Cerebellar nuclear complex (tissue), 1 donor: Measurements from ENCODE around the gene TNFRSF19.
"Not testable (repeated sequence)": the region's sequence is repeated elsewhere in the genome, so short reads cannot be mapped to it uniquely, and the experiment has no call there.

Source experiments
- DNase-seq, 2 experiments: peaks; one replicate each; lab custom pipeline; 2025; lab: John Stamatoyannopoulos, UW

The TNFRSF19 gene

GRCh38 chr13:23654111-23655110 lies 84.2 kb downstream of the TNFRSF19 start:
- DNase-seq, result no peak

GRCh38 chr13:23655321-23655720 lies 85.1 kb downstream of the TNFRSF19 start:
- DNase-seq, result no peak

- no peak for DNase-seq
Measured at GRCh38 chr13:23656637-23657371, 86.6 kb downstream of the TNFRSF19 start.

GRCh38 chr13:23658929-23659541 lies 88.8 kb downstream of the TNFRSF19 start:
- no peak for DNase-seq

- no peak for DNase-seq
Measured at GRCh38 chr13:23660249-23660648, 90.0 kb downstream of the TNFRSF19 start.

- no peak for DNase-seq
Measured at GRCh38 chr13:23666582-23666981, 96.4 kb downstream of the TNFRSF19 start.

GRCh38 chr13:23667750-23668149 lies 97.5 kb downstream of the TNFRSF19 start:
- DNase-seq, result no peak

GRCh38 chr13:23668562-23668961 lies 98.3 kb downstream of the TNFRSF19 start:
- DNase-seq, result no peak

GRCh38 chr13:23670793-23671192 lies 100.6 kb downstream of the TNFRSF19 start:
- no peak for DNase-seq

- DNase-seq, result no peak
Measured at GRCh38 chr13:23671377-23671776, 101.2 kb downstream of the TNFRSF19 start.

GRCh38 chr13:23671897-23672296 lies 101.7 kb downstream of the TNFRSF19 start:
- no peak for DNase-seq

- DNase-seq, result no peak
Measured at GRCh38 chr13:23672616-23673015, 102.4 kb downstream of the TNFRSF19 start.

- DNase-seq, result no peak
Measured at GRCh38 chr13:23673354-23673753, 103.1 kb downstream of the TNFRSF19 start.

- no peak for DNase-seq
Measured at GRCh38 chr13:23673867-23674605, 103.8 kb downstream of the TNFRSF19 start.

- DNase-seq, result no peak
Measured at GRCh38 chr13:23674795-23675640, 104.8 kb downstream of the TNFRSF19 start.

GRCh38 chr13:23677679-23678288 lies 107.6 kb downstream of the TNFRSF19 start:
- DNase-seq, result not testable (repeated sequence)

GRCh38 chr13:23678795-23679194 lies 108.6 kb downstream of the TNFRSF19 start:
- DNase-seq, result no peak

GRCh38 chr13:23679220-23679619 lies 109.0 kb downstream of the TNFRSF19 start:
- no peak for DNase-seq

- no peak for DNase-seq
Measured at GRCh38 chr13:23680845-23681669, 110.8 kb downstream of the TNFRSF19 start.
